Measurements from ENCODE around the gene PKD1. TPM values are rescaled to one million over a fixed set of nuclear protein-coding genes. Genes with fewer than 3 reads are reported as not detected.

PKD1 gene
- polyA plus RNA-seq, 3 donors, result 96.5 to 119 (median 115) TPM

DNA sequence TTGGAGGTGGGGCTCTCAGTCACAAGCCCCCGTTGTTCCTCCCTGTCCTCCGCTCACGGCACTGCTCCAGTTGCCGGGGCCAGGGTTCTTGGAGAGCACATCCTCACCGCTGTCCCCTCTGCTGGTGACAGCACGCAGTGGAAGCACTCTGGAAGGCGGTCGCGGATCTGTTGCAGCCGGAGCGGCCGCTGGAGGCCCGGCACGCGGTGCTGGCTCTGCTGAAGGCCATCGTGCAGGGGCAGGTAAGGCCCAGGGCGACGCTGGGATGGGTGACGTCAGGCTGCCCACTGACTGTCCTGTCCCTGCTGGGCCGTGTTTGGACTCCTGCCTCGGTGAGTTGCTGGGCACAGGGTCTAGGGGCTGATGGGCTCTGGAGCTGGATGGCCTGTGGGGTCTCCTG lies 82.5 kb downstream of the PKD1 start:
- no peak for DNase-seq

GRCh38 chr16:2048116-2048543 lies 87.6 kb downstream of the PKD1 start:
- no peak for DNase-seq

DNA sequence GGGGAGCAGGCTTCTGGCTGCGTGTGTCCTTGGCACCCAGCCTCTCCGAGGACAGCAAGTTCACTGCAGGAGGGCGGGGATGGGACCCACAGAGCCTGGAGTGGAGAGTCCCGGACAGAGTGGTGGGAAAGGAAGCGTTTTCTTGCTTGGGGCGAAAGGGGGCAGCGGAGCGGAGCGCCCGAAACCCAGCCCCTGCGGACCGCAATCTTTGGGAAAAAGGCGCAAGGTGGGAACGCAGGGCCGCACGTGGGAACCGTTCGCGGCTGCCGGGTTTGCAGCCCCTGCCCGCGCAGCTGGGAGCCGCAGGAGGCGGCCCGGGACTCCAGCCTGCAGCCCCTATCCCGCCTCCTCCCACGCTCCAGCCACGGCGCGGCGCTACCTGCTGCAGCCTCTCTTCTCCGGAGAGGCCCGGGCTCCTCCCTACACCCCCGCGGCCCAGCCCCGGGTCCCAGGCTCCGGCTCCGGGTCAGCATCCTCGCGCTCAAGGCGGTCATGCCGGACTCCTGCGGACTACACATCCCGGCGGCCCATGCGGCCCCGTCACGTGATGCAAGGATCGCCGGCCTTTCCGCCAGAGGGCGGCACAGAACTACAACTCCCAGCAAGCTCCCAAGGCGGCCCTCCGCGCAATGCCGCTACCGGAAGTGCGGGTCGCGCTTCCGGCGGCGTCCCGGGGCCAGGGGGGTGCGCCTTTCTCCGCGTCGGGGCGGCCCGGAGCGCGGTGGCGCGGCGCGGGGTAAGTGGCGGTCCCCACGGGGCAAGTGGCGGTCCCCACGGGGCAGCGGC lies 88.2 kb downstream of the PKD1 start, which contains the start of the genes NTHL1 and TSC2:
Gene NTHL1 (minus strand): TSS at position 505 of the 786 bp plus-strand sequence. CDS start 11 bp downstream, at position 494.
Gene TSC2 (plus strand): TSS at position 656 of the 786 bp plus-strand sequence. CDS start 631 bp downstream, outside the sequence.
- peak; percentile 96 for DNase-seq

- no peak for DNase-seq
Measured at GRCh38 chr16:2046893-2047329, 88.8 kb downstream of the PKD1 start.

DNA sequence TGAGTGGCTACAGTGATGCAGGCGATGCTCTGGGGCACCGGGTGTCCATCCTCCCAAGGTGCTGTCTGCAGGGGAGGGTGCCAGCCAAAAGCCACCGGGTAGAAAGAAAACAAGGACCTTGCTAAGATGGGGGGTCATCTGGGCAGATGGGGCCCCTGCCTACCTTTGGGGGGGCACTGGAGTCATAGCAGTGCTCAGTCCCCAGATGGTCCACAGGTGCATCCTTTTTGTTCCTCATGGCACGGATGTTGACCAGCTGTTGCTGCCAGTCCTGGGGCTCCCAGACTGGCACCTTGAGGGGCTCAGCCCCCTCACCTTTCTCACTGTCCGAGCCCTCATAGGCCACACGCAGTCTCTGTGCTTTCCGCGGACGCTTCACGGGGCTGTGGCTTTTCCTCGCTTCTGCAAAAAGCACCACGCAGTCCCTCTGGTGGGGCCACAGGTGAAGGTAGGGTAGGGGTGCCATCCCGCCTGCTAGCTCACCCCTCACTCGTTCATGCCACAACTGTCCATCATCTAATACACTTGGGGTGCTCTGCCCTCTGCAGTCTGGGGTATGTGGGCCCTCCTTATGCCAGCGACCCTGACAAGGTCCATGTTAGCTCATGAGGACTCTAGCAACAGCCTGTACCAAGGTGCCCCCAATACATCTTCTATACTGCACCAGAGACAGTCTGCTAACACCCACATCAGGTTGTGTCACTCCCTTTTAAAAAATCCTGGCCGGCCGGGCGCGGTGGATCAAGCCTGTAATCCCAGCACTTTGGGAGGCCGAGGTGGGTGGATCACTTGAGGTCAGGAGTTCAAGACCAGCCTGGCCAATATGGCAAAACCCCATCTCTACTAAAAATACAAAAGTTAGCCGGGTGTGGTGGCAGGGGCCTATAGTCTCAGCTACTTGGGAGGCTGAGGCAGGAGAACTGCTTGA lies 89.5 kb downstream of the PKD1 start:
- no peak for DNase-seq

DNA sequence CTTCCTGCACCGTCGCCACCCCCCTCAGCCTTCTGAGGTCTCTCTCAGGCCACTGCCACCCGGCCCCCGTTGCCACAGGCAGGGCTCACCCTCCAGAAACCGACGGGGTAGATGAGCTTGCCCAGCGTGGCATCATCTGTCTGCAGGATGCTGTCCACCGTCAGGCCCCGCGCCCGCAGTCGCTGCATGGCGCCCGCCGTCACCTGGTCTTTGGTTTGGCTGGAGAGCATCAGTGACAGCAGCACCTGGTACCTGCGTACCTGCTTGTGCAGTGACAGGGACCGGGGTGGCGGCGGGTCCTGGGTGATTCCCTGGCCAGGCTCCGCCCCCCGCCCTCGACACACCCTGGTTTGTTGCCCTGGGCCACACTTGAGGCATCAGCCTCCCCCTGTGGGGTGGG lies 91.2 kb downstream of the PKD1 start:
- DNase-seq, result no peak

- DNase-seq, result no peak
Measured at GRCh38 chr16:2043667-2044451, 91.8 kb downstream of the PKD1 start.

DNA sequence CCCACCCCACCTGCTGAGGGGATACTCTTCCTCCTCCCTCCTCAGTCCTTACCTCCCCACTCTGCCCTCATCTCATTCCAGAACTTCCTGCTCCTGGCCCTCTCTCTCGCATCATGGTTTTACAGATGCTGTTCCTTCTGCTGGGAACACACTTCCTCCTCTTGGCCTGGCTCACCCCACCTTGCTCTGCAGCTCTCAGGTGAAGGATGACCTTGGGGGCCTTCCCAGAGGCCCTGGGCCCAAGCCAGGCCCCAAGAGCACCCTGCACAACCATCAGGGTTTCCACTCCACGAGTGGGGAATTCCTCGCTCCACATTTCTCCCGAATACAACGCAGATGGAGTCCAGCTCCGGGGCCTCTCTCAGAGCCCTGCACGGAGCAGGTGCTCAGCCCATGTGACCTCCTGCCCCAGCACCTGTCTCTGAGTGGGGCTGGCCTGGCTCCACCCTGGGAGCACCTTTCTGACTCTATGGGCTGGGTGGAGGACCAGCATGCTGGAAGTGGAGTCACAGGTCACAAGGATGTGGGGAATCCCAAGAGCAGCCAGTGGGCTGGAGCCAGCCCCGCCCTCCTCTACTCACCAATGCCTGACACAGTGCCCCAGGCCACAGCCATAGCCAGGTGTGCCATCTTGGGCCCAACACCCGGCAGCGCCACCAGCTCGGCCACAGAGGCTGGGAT lies 92.6 kb downstream of the PKD1 start:
- DNase-seq, result no peak

- no peak for DNase-seq
Measured at GRCh38 chr16:2042171-2042985, 93.3 kb downstream of the PKD1 start.

DNA sequence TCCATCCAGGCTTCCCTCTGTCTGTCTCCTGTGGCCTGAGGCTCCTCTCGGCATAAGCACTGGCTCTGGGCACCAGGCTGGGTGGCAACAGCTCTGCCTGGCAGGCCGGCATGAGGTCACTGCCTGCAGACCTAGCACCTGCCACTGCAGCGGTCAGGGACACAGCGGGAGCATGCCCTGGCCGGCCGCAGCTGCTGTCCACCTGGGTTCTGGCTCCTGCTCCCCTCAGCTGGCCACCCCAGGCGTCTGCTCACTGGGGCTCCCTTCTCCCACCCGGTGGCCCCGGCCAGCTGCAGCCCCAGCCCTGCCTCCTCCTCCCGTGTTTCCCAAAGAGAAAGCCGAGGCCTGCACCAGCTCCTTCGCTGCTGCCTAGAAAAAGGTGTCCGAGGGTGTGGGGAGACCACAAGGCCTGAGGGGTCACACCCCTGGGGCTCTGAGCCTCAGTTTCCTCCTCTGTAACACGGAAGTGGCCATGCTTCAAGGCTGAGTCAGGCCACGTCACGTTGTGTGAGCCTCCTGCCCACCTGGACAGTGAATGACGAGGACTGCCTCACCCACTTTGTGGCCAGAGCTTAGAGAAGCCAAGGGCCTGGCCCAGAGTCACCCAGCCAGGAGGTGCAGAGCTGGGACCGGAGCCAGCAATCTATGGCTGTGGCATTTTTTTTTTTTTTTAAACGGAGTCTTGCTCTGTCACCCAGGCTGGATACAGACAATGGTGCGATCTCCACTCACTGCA lies 94.7 kb downstream of the PKD1 start:
- DNase-seq, result no peak

DNA sequence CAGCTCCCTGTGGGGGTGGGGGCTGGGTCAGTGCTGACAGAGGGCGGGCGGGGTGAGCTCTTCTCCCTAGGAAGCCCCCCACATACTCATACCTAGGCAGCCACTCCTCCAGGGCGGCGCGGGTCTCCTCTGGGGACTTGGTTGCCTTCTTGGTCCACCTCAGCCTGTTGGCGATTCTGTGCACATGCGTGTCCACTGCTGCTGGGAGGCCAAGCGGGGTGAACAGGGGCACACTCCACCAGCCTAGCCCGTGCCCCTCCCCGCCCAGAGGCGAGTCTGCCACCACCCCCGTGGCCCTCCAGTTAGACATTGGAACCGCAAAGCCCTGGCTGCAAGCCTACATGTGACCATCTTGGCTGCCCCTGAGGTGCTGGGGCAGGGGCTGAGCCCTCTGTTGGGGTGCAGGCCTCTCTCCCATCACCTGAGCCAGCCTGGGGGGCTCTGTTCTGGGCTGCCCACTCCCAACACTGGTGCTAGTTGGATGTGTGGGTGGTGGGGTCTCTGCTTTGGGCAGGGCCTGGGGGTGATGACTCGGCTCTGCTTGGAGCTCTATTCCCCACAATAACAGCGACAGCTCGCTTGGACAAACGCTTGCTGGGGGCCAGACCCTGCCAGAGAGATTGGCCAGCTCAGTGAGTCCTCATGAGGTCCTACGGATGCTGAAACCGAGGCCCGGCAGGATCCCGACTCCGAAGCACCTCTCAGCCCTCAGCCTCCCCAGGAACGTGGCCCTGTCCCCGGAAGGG lies 95.5 kb downstream of the PKD1 start:
- DNase-seq, result no peak

- DNase-seq, result peak; percentile 92
Measured at GRCh38 chr16:2039274-2040031, 96.2 kb downstream of the PKD1 start.

Other genes starting within 250 kb of the PKD1 start
- gene HS3ST6, start 217.5 kb downstream of the PKD1 start, polyA plus RNA-seq (ENCODE audit: insufficient read length in 3 of 3), result under 1 TPM; 0.13 to 0.41 (median 0.37) TPM
- 10 to 100 TPM; 79.7 to 87.6 (median 82.1) TPM for gene MSRB1, start 192.7 kb downstream of the PKD1 start, polyA plus RNA-seq (ENCODE audit: insufficient read length in 3 of 3)
- under 1 TPM; 0.09 to 0.42 (median 0.21) TPM for gene RPL3L, start 181.2 kb downstream of the PKD1 start, polyA plus RNA-seq (ENCODE audit: insufficient read length in 3 of 3)
- 100 to 1,000 TPM; 124 to 158 (median 132) TPM for gene NDUFB10, start 176.4 kb downstream of the PKD1 start, polyA plus RNA-seq (ENCODE audit: insufficient read length in 3 of 3)
- 1,000 to 10,000 TPM; 1,943 to 2,404 (median 2,241) TPM for gene RPS2, start 171.1 kb downstream of the PKD1 start, polyA plus RNA-seq (ENCODE audit: insufficient read length in 3 of 3)
- not detected for gene RNF151, start 169.0 kb downstream of the PKD1 start, polyA plus RNA-seq (ENCODE audit: insufficient read length in 3 of 3)
- 10 to 100 TPM; 36.5 to 49.0 (median 47.9) TPM for gene TBL3, start 163.8 kb downstream of the PKD1 start, polyA plus RNA-seq (ENCODE audit: insufficient read length in 3 of 3)
- gene NOXO1, start 154.4 kb downstream of the PKD1 start, polyA plus RNA-seq (ENCODE audit: insufficient read length in 3 of 3), result 1 to 10 TPM in 1 of 3 donors, under 1 TPM in 2; 0.90 to 1.2 (median 1.00) TPM
- gene GFER, start 151.7 kb downstream of the PKD1 start, polyA plus RNA-seq (ENCODE audit: insufficient read length in 3 of 3), result 10 to 100 TPM; 26.1 to 35.9 (median 31.6) TPM
- 1 to 10 TPM; 1.5 to 2.4 (median 2.1) TPM for gene SYNGR3, start 145.9 kb downstream of the PKD1 start, polyA plus RNA-seq (ENCODE audit: insufficient read length in 3 of 3)
- gene ZNF598, start 126.1 kb downstream of the PKD1 start, polyA plus RNA-seq (ENCODE audit: insufficient read length in 3 of 3), result 10 to 100 TPM; 21.4 to 30.9 (median 25.0) TPM
- gene NPW, start 116.1 kb downstream of the PKD1 start, polyA plus RNA-seq (ENCODE audit: insufficient read length in 3 of 3), result 10 to 100 TPM in 2 of 3 donors, 1 to 10 TPM in 1; 4.5 to 14.3 (median 12.0) TPM
- 100 to 1,000 TPM; 116 to 169 (median 155) TPM for gene NHERF2, start 109.0 kb downstream of the PKD1 start, polyA plus RNA-seq (ENCODE audit: insufficient read length in 3 of 3)
- gene NTHL1, start 88.1 kb downstream of the PKD1 start, polyA plus RNA-seq (ENCODE audit: insufficient read length in 3 of 3), result 10 to 100 TPM; 19.7 to 26.7 (median 26.2) TPM
- gene TSC2, start 87.9 kb downstream of the PKD1 start, polyA plus RNA-seq (ENCODE audit: insufficient read length in 3 of 3), result 100 to 1,000 TPM; 141 to 174 (median 162) TPM
- gene RAB26, start 12.7 kb upstream of the PKD1 start, polyA plus RNA-seq (ENCODE audit: insufficient read length in 3 of 3), result 1 to 10 TPM; 3.0 to 6.0 (median 3.1) TPM
- gene TRAF7, start 19.9 kb upstream of the PKD1 start, polyA plus RNA-seq (ENCODE audit: insufficient read length in 3 of 3), result 10 to 100 TPM; 56.1 to 61.1 (median 60.6) TPM
- gene CASKIN1, start 60.7 kb upstream of the PKD1 start, polyA plus RNA-seq (ENCODE audit: insufficient read length in 3 of 3), result 1 to 10 TPM; 1.8 to 2.6 (median 1.9) TPM
- gene MLST8, start 69.6 kb upstream of the PKD1 start, polyA plus RNA-seq (ENCODE audit: insufficient read length in 3 of 3), result 10 to 100 TPM; 48.8 to 57.6 (median 55.2) TPM
- gene BRICD5, start 75.0 kb upstream of the PKD1 start, polyA plus RNA-seq (ENCODE audit: insufficient read length in 3 of 3), result 10 to 100 TPM in 1 of 3 donors, 1 to 10 TPM in 2; 6.6 to 11.8 (median 9.4) TPM
- gene PGP, start 78.9 kb upstream of the PKD1 start, polyA plus RNA-seq (ENCODE audit: insufficient read length in 3 of 3), result 10 to 100 TPM; 15.1 to 18.8 (median 17.8) TPM
- 10 to 100 TPM; 19.8 to 26.3 (median 23.3) TPM for gene E4F1, start 87.7 kb upstream of the PKD1 start, polyA plus RNA-seq (ENCODE audit: insufficient read length in 3 of 3)
- 1 to 10 TPM in 2 of 3 donors, under 1 TPM in 1; 0.84 to 1.7 (median 1.6) TPM for gene DNASE1L2, start 100.5 kb upstream of the PKD1 start, polyA plus RNA-seq (ENCODE audit: insufficient read length in 3 of 3)
- gene ECI1, start 115.7 kb upstream of the PKD1 start, polyA plus RNA-seq (ENCODE audit: insufficient read length in 3 of 3), result 10 to 100 TPM; 76.6 to 90.9 (median 81.6) TPM
- gene RNPS1, start 132.2 kb upstream of the PKD1 start, polyA plus RNA-seq (ENCODE audit: insufficient read length in 3 of 3), result 100 to 1,000 TPM; 207 to 240 (median 216) TPM
- 1 to 10 TPM; 6.6 to 7.8 (median 7.5) TPM for gene ABCA3, start 204.8 kb upstream of the PKD1 start, polyA plus RNA-seq (ENCODE audit: insufficient read length in 3 of 3)

Measured in renal pelvis (tissue), 4 donors.